OCI-LY7 (cell line): Measurements from ENCODE around the gene RC3H1. TPM values are rescaled to one million over a fixed set of nuclear protein-coding genes. Genes with fewer than 3 reads are reported as not detected.
"Not testable (repeated sequence)": the region's sequence is repeated elsewhere in the genome, so short reads cannot be mapped to it uniquely, and the experiment has no call there.

Experiments used
- BruUV-seq: library from RNA; stranded (reverse); fragments of 400-500 nt; replicated peaks from 2 replicates; lab custom pipeline; 2021; lab: Mats Ljungman, UMichigan
- CTCF ChIA-PET: fragments of 300-600 bp; sonication (Branson Sonifier 250); formaldehyde crosslinking; loops from one replicate; lab custom pipeline; 2022; ENCODE audit warnings: antibody characterized with exemption; ENCODE audit not compliant: unreplicated experiment; lab: Charles Lee
- POLR2A ChIA-PET: fragments of 300-600 bp; sonication (Branson Sonifier 250); formaldehyde crosslinking; loops from one replicate; lab custom pipeline; 2022; ENCODE audit warnings: antibody characterized with exemption; lab: Charles Lee
- DNase-seq: peaks from one replicate; pipeline ENCODE4 v3.0.0-alpha.2; 2015; ENCODE audit warnings: low spot score
- H2AFZ ChIP-seq: fragments of 200-600 bp; sonication (generic), shearing (Covaris generic); 2 replicates; pipeline ENCODE4 v1.6.1; 2014; ENCODE audit warnings: mild to moderate bottlenecking, antibody characterized with exemption, low read length, moderate library complexity
- H3K27ac ChIP-seq: fragments of 200-600 bp; sonication (generic); 2 replicates; pipeline ENCODE4 v1.5.1; 2014; ENCODE audit warnings: mixed run types, low read depth, mild to moderate bottlenecking, moderate library complexity, low read length, inconsistent platforms; ENCODE audit not compliant: poor library complexity, severe bottlenecking
- H3K36me3 ChIP-seq: fragments of 200-600 bp; sonication (generic); 2 replicates; pipeline ENCODE4 v1.6.1; 2014; ENCODE audit warnings: mild to moderate bottlenecking, antibody characterized with exemption, low read length, moderate library complexity, mixed read lengths; ENCODE audit not compliant: insufficient read depth
- H3K4me1 ChIP-seq: fragments of 200-600 bp; sonication (generic); 2 replicates; pipeline ENCODE4 v1.5.1; 2014; ENCODE audit warnings: mild to moderate bottlenecking, low read length; ENCODE audit not compliant: insufficient read depth, poor library complexity, severe bottlenecking
- H3K4me2 ChIP-seq: fragments of 200-600 bp; sonication (generic); 2 replicates; pipeline ENCODE4 v1.6.1; 2014; ENCODE audit warnings: mild to moderate bottlenecking, low read length
- H3K4me3 ChIP-seq: fragments of 200-600 bp; sonication (generic); 2 replicates; pipeline ENCODE4 v1.5.1; 2014; ENCODE audit warnings: mild to moderate bottlenecking, low read depth, low read length; ENCODE audit not compliant: poor library complexity, severe bottlenecking
- H3K79me2 ChIP-seq: fragments of 200-600 bp; sonication (generic); 2 replicates; pipeline ENCODE4 v1.6.1; 2016; ENCODE audit warnings: low read depth, mild to moderate bottlenecking, low read length, moderate library complexity, mixed read lengths; ENCODE audit not compliant: insufficient read depth
- H3K9me2 ChIP-seq: fragments of 200-600 bp; sonication (generic); 2 replicates; pipeline ENCODE4 v1.6.1; 2016; ENCODE audit warnings: mild to moderate bottlenecking, low read length, mixed read lengths; ENCODE audit not compliant: insufficient read depth
- H3K9me3 ChIP-seq: fragments of 200-600 bp; sonication (generic); 2 replicates; pipeline ENCODE4 v1.6.1; 2014; ENCODE audit warnings: mild to moderate bottlenecking, mixed run types, low read length, mixed read lengths
- H4K20me1 ChIP-seq: fragments of 200-600 bp; sonication (generic); 2 replicates; pipeline ENCODE4 v1.6.1; 2014; ENCODE audit warnings: mild to moderate bottlenecking, antibody characterized with exemption, low read length, moderate library complexity, mixed read lengths; ENCODE audit not compliant: insufficient read depth
- CTCF ChIP-seq: fragments of 200-600 bp; sonication (generic); conservative IDR thresholded peaks from 2 replicates; pipeline ENCODE4 v1.5.1; 2014; ENCODE audit warnings: mild to moderate bottlenecking, antibody characterized with exemption, low read length, moderate library complexity, mixed read lengths
- EZH2phosphoT487 ChIP-seq: fragments of 200-600 bp; sonication (generic); IDR thresholded peaks from 2 replicates; pipeline ENCODE4 v1.6.1; 2018; ENCODE audit warnings: low read depth, borderline replicate concordance, mild to moderate bottlenecking, mixed run types, antibody characterized with exemption, low read length, moderate library complexity, mixed read lengths
- intact Hi-C: fragments of 100-400 bp; cut with micrococcal nuclease; formaldehyde crosslinking; loops from one replicate; pipeline ENCODE4 v1.10.0; 2022; ENCODE audit not compliant: unreplicated experiment
- total RNA-seq, 2 experiments: library from RNA; depleted of rRNA in 1 of 2; stranded (reverse); fragments of >200 nt in 1 of 2; shearing (Covaris generic) in 1 of 2; gene quantifications; 2 replicates each; pipeline ENCODE4 v1.2.3, GENCODE V29; 2014 to 2022

The RC3H1 gene
- total RNA-seq, 2 experiments from 2014 or later: 21.0 to 34.0 TPM

GRCh38 chr1:173988068-173988467 is 34.1 kb downstream of the RC3H1 start:
- H3K27ac ChIP-seq: no peak overlapping the region
- no peak for TF ChIP-seq EZH2phosphoT487
- no peak for TF ChIP-seq CTCF
- CTCF ChIA-PET: no interaction called here
- DNase-seq: no peak
- no peaks in the 10 kb centered on the region for H3K4me1 ChIP-seq
- intact Hi-C loops: no loop called here
- H3K4me3 ChIP-seq: no peak overlapping the region
- no peak overlapping the region for H2AFZ ChIP-seq
- no peaks in the 10 kb centered on the region for H3K9me2 ChIP-seq
- peaks cover 76% of the 10 kb centered on the region for H3K36me3 ChIP-seq
- no peak overlapping the region for H3K4me2 ChIP-seq
- H3K79me2 ChIP-seq: peaks cover 4% of the 10 kb centered on the region
- H3K9me3 ChIP-seq: no peaks in the 10 kb centered on the region
- POLR2A ChIA-PET: interaction anchor here (0.5 to 1.3 kb wide), 5 partner anchors 11 to 834 kb away, joined by 3 to 4 read pairs (median 3); no protein-coding TSS in a partner anchor
- no TSS peak for BruUV-seq
- H4K20me1 ChIP-seq: no peaks in the 10 kb centered on the region

GRCh38 chr1:173986951-173987350 is 35.2 kb downstream of the RC3H1 start:
- Histone ChIP-seq H3K79me2 (no peaks in the 10 kb centered on the region), H3K9me3 (no peaks in the 10 kb centered on the region), H3K4me2 (no peak overlapping the region), H3K4me1 (no peaks in the 10 kb centered on the region), H3K27ac (no peak overlapping the region), H3K36me3 (peaks cover 75% of the 10 kb centered on the region), H4K20me1 (no peaks in the 10 kb centered on the region), H2AFZ (no peak overlapping the region), H3K4me3 (no peak overlapping the region), H3K9me2 (no peaks in the 10 kb centered on the region)
- no peak for DNase-seq
- CTCF ChIA-PET: no interaction called here
- POLR2A ChIA-PET: interaction anchor here (0.5 kb wide), 1 partner anchor 108 kb away, joined by 3 read pairs; no protein-coding TSS in a partner anchor
- no peak for TF ChIP-seq EZH2phosphoT487
- TF ChIP-seq CTCF: no peak
- intact Hi-C loops: no loop called here
- BruUV-seq: no TSS peak

GRCh38 chr1:173970252-173970651 is 51.9 kb downstream of the RC3H1 start:
- no peak overlapping the region for H3K27ac ChIP-seq
- intact Hi-C loops: loop anchor here (10.0 kb wide), 1 partner anchor 245 kb away; no protein-coding TSS in a partner anchor
- BruUV-seq: no TSS peak
- no peak overlapping the region for H2AFZ ChIP-seq
- peaks cover 85% of the 10 kb centered on the region for H3K36me3 ChIP-seq
- CTCF ChIA-PET: no interaction called here
- no peak overlapping the region for H3K4me2 ChIP-seq
- no peaks in the 10 kb centered on the region for H3K79me2 ChIP-seq
- H3K9me3 ChIP-seq: no peaks in the 10 kb centered on the region
- no peak for DNase-seq
- POLR2A ChIA-PET: interaction anchor here (0.6 to 1.1 kb wide), 2 partner anchors 43 to 49 kb away, joined by 3 to 4 read pairs; no protein-coding TSS in a partner anchor
- TF ChIP-seq CTCF (no peak), EZH2phosphoT487 (no peak)
- no peak overlapping the region for H3K4me3 ChIP-seq
- no peaks in the 10 kb centered on the region for H3K4me1 ChIP-seq
- H3K9me2 ChIP-seq: no peaks in the 10 kb centered on the region
- no peaks in the 10 kb centered on the region for H4K20me1 ChIP-seq

- H3K36me3 ChIP-seq: peaks cover 91% of the 10 kb centered on the region
- H3K9me3 ChIP-seq, H3K27ac ChIP-seq, H3K79me2 ChIP-seq, H3K4me2 ChIP-seq, H3K4me3 ChIP-seq, CTCF ChIA-PET, DNase-seq, H4K20me1 ChIP-seq, BruUV-seq, H3K4me1 ChIP-seq, intact Hi-C loops, H3K9me2 ChIP-seq, H2AFZ ChIP-seq: not testable (repeated sequence)
- POLR2A ChIA-PET: interaction anchor here (0.8 kb wide), 1 partner anchor 31 kb away, joined by 3 read pairs; no protein-coding TSS in a partner anchor
Measured at GRCh38 chr1:173965896-173966295, 56.3 kb downstream of the RC3H1 start.
